Stimulated activated CD4-positive, alpha-beta T cell treated with anti-CD3 and anti-CD28 coated beads, Interleukin-15, amount 100 ng/mL, for 48 hours (primary cell): ENCODE measurements around the gene ZFAND3.
"Not testable (repeated sequence)": the region's sequence is repeated elsewhere in the genome, so short reads cannot be mapped to it uniquely, and the experiment has no call there.

Source experiments
- DNase-seq, 2 donors: peaks; one replicate each; pipeline ENCODE4 v3.0.0-alpha.2; 2020; ENCODE audit warnings: low read depth in 2 of 2

The ZFAND3 gene

GRCh38 chr6:38091613-38092012 is 272.1 kb downstream of the ZFAND3 start:
- DNase-seq, result no peak

- no peak for DNase-seq
Measured at GRCh38 chr6:38092465-38092864, 272.9 kb downstream of the ZFAND3 start.

GRCh38 chr6:38092964-38093363 is 273.4 kb downstream of the ZFAND3 start:
- no peak for DNase-seq

- DNase-seq, result no peak
Measured at GRCh38 chr6:38095054-38095453, 275.5 kb downstream of the ZFAND3 start.

- DNase-seq, result no peak
Measured at GRCh38 chr6:38099221-38099620, 279.7 kb downstream of the ZFAND3 start.

- no peak for DNase-seq
Measured at GRCh38 chr6:38100380-38100779, 280.9 kb downstream of the ZFAND3 start.

- DNase-seq, result no peak
Measured at GRCh38 chr6:38103921-38104320, 284.4 kb downstream of the ZFAND3 start.

- no peak for DNase-seq
Measured at GRCh38 chr6:38105066-38105465, 285.5 kb downstream of the ZFAND3 start.

GRCh38 chr6:38107073-38107472 is 287.5 kb downstream of the ZFAND3 start:
- no peak for DNase-seq

GRCh38 chr6:38110481-38110971 is 291.0 kb downstream of the ZFAND3 start:
- DNase-seq, result no peak

- no peak for DNase-seq
Measured at GRCh38 chr6:38112181-38112580, 292.7 kb downstream of the ZFAND3 start.

GRCh38 chr6:38113825-38114576 is 294.5 kb downstream of the ZFAND3 start:
- no peak for DNase-seq

- DNase-seq, result no peak
Measured at GRCh38 chr6:38114976-38115625, 295.6 kb downstream of the ZFAND3 start.

- no peak for DNase-seq
Measured at GRCh38 chr6:38115626-38116008, 296.1 kb downstream of the ZFAND3 start.

GRCh38 chr6:38116248-38116647 is 296.7 kb downstream of the ZFAND3 start:
- DNase-seq, result no peak

GRCh38 chr6:38117281-38117680 is 297.8 kb downstream of the ZFAND3 start:
- no peak for DNase-seq

GRCh38 chr6:38118791-38119365 is 299.4 kb downstream of the ZFAND3 start:
- no peak for DNase-seq

- DNase-seq, result no peak
Measured at GRCh38 chr6:38119516-38119915, 300.0 kb downstream of the ZFAND3 start.

- not testable (repeated sequence) for DNase-seq
Measured at GRCh38 chr6:38124224-38124926, 304.8 kb downstream of the ZFAND3 start.

GRCh38 chr6:38127284-38127683 is 307.8 kb downstream of the ZFAND3 start:
- no peak for DNase-seq

- DNase-seq, result peak in 1 of 2 donors; percentile 6
Measured at GRCh38 chr6:38131527-38131965, 312.0 kb downstream of the ZFAND3 start.
